DOHH2 (cell line): ENCODE data around the gene ALG12.
A peak's percentile ranks its signal among the peaks of the same experiment; 100 is the strongest.

Experiments
- EZH2phosphoT487 ChIP-seq: fragments of 200-600 bp; sonication (generic); IDR thresholded peaks from 2 replicates; pipeline ENCODE4 v1.6.1; 2017; ENCODE audit warnings: borderline replicate concordance, mild to moderate bottlenecking, antibody characterized with exemption, low read length, moderate library complexity, mixed read lengths
- TF ChIP-seq, protein P1 (sequence below): fragments of 200-600 bp; sonication (generic); IDR thresholded peaks from one replicate; pipeline ENCODE4 v1.5.1; 2014; ENCODE audit warnings: antibody characterized with exemption, mild to moderate bottlenecking, low read depth, low read length; ENCODE audit not compliant: poor library complexity, severe bottlenecking

DNA sequence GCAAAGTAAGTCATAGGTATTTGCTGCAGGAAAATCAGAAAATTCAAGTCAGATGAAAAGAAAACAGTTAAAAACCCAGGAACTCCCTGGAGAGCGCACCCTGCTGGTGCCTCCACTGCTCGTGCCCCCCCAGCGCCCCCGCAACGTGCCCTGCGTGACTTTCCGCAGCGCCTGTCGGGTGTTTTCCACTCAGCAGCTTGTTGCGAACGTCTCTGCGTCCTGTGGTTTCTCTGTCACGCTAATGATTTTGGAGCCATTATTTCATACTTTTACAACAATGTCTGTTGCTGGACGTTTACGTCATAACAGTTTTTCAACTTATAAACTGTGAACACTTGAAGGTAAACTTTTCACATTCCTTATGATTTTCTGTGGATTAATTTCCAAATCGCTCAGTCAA lies 5.2 kb upstream of the ALG12 start:
- TF ChIP-seq, protein P1, sequence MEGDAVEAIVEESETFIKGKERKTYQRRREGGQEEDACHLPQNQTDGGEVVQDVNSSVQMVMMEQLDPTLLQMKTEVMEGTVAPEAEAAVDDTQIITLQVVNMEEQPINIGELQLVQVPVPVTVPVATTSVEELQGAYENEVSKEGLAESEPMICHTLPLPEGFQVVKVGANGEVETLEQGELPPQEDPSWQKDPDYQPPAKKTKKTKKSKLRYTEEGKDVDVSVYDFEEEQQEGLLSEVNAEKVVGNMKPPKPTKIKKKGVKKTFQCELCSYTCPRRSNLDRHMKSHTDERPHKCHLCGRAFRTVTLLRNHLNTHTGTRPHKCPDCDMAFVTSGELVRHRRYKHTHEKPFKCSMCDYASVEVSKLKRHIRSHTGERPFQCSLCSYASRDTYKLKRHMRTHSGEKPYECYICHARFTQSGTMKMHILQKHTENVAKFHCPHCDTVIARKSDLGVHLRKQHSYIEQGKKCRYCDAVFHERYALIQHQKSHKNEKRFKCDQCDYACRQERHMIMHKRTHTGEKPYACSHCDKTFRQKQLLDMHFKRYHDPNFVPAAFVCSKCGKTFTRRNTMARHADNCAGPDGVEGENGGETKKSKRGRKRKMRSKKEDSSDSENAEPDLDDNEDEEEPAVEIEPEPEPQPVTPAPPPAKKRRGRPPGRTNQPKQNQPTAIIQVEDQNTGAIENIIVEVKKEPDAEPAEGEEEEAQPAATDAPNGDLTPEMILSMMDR = peak; percentile 93
- no peak for TF ChIP-seq EZH2phosphoT487
